Metanephros (tissue), 1 donor: ENCODE results near the gene LCE6A. TPM values are rescaled to one million over a fixed set of nuclear protein-coding genes. Genes with fewer than 3 reads are reported as not detected.

Experiments used
- total RNA-seq: library from RNA; depleted of rRNA; stranded (reverse); fragments of >200 nt; gene quantifications from one replicate; pipeline ENCODE4 v1.2.3, GENCODE V29; 2014

The LCE6A gene
- total RNA-seq: not detected

GRCh38 chr1:152842556-152842955, at the start of gene LCE6A:
TSS of gene LCE6A (plus strand) at chr1:152842856. CDS start at chr1:152843521, 665 bp downstream.

DNA sequence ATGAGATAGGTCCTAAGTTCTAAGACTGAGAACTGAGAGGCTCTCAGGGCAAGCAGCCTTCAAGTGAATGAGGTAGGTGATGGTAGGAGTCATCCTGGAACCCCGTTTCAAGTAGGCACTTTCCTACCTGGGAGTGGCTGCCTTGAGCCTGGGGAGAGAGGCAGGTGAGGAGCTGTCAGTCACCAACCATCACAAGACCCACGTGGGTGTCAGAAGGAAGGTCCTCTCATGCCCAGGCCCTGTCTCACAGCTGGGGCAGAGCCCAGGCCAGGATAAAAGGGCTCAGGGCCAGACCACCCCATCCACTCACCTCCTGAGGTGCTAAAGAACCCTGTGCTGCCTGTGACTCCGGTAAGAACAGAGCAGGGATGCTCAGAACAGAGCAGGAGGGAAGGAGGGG, 46.2 kb upstream of the LCE6A start, which contains the start of gene LCE1D:
Gene LCE1D, plus strand, starts transcription at position 301 of the 400 bp plus-strand sequence. CDS start 1,074 bp downstream, outside the sequence.

GRCh38 chr1:152806576-152806975, 36.1 kb upstream of the LCE6A start, which contains the start of gene LCE1C:
TSS of gene LCE1C (minus strand) at chr1:152806651. CDS start at chr1:152805478, 1,173 bp downstream.

DNA sequence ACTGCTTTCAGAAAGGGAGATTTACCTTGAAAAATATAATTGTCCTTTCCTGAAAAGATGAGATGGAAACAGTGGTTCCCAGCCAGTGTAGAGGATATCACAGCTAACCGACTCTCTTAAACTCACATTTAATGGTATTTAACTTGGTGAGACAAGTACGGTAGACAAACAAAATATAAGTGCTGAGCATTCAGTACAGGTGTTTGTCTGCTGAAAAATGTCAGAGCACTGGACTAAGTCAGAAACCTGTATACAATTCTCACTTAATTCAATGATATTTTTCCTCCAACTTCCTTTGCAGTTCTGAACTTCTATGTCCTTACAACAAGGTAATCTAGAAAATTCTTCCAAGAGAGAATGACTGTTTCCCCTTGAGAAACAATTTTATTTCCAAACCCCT, 31.0 kb upstream of the LCE6A start, which contains the start of gene LCE1B:
Gene LCE1B, plus strand, starts transcription at position 301 of the 400 bp plus-strand sequence. CDS start 476 bp downstream, outside the sequence.

DNA sequence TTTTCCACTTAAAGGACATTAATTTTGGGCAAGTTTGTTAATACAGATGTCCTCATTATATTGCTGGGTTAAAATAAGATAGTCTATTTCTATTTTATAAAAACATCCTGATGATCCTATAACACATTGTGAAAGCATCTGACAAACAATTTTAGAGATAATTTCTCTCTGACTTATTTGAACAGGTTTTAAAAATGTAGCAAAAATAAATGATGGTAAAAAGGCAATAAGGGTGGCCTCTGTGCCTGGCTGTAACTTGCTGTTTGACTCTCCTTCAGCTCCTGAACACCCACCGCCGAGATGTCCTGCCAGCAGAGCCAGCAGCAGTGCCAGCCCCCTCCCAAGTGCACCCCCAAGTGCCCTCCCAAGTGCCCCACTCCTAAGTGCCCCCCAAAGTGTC, 15.5 kb upstream of the LCE6A start, which contains the start of gene LCE1A:
Gene LCE1A, plus strand, starts transcription at position 301 of the 400 bp plus-strand sequence. Its CDS starts 0 bp downstream, at position 301.

GRCh38 chr1:152859696-152860095, 17.0 kb downstream of the LCE6A start, which contains the start of gene LCE7A:
TSS of gene LCE7A (plus strand) at chr1:152859996. CDS start at chr1:152860698, 702 bp downstream.

GRCh38 chr1:152878042-152878441, 35.4 kb downstream of the LCE6A start, which contains the start of gene SMCP:
TSS of gene SMCP (plus strand) at chr1:152878322. CDS start at chr1:152884423, 6,101 bp downstream.

Other genes starting within 250 kb of the LCE6A start
- not detected for gene LCE3C, start 242.6 kb upstream of the LCE6A start, total RNA-seq
- gene LCE3B, start 229.0 kb upstream of the LCE6A start, total RNA-seq: not detected
- not detected for gene LCE3A, start 219.8 kb upstream of the LCE6A start, total RNA-seq
- gene LCE2D, start 179.5 kb upstream of the LCE6A start, total RNA-seq: not detected
- not detected for gene LCE2C, start 167.6 kb upstream of the LCE6A start, total RNA-seq
- gene LCE2B, start 156.7 kb upstream of the LCE6A start, total RNA-seq: not detected
- gene LCE2A, start 144.5 kb upstream of the LCE6A start, total RNA-seq: not detected
- not detected for gene LCE4A, start 134.7 kb upstream of the LCE6A start, total RNA-seq
- not detected for gene KPRP, start 84.8 kb upstream of the LCE6A start, total RNA-seq
- gene LCE1F, start 67.7 kb upstream of the LCE6A start, total RNA-seq: not detected
- not detected for gene LCE1E, start 56.6 kb upstream of the LCE6A start, total RNA-seq
- gene LCE1D, start 46.1 kb upstream of the LCE6A start, total RNA-seq: not detected
- not detected for gene LCE1C, start 36.2 kb upstream of the LCE6A start, total RNA-seq
- gene LCE1B, start 30.9 kb upstream of the LCE6A start, total RNA-seq: not detected
- not detected for gene LCE1A, start 15.4 kb upstream of the LCE6A start, total RNA-seq
- gene LCE7A, start 17.1 kb downstream of the LCE6A start, total RNA-seq: not detected
- gene SMCP, start 35.5 kb downstream of the LCE6A start, total RNA-seq: not detected
- gene IVL, start 65.7 kb downstream of the LCE6A start, total RNA-seq: 0.35 TPM
- not detected for gene SPRR5, start 104.3 kb downstream of the LCE6A start, total RNA-seq
- gene SPRR4, start 127.8 kb downstream of the LCE6A start, total RNA-seq: not detected
- gene SPRR1A, start 141.2 kb downstream of the LCE6A start, total RNA-seq: not detected
- gene SPRR3, start 158.9 kb downstream of the LCE6A start, total RNA-seq: 0.58 TPM
- not detected for gene SPRR1B, start 188.3 kb downstream of the LCE6A start, total RNA-seq
- gene SPRR2D, start 198.3 kb downstream of the LCE6A start, total RNA-seq: not detected
- not detected for gene SPRR2A, start 214.7 kb downstream of the LCE6A start, total RNA-seq
- gene SPRR2B, start 228.8 kb downstream of the LCE6A start, total RNA-seq: not detected